Measurements from ENCODE around the gene IGF1R.
A peak's percentile ranks its signal among the peaks of the same experiment; 100 is the strongest.

Gene IGF1R

GRCh38 chr15:98717942-98718341, 69.6 kb downstream of the IGF1R start:
- no peaks in the 10 kb centered on the region for H3K27me3 ChIP-seq (ENCODE audit: control insufficient read depth, insufficient read depth, low read length)
- H3K9me3 ChIP-seq (ENCODE audit: control insufficient read depth, low read length) = no peaks in the 10 kb centered on the region
- peaks cover 33% of the 10 kb centered on the region for H3K4me1 ChIP-seq (ENCODE audit: control insufficient read depth, insufficient read depth, low read length)
- no peaks in the 10 kb centered on the region for H3K36me3 ChIP-seq (ENCODE audit: control insufficient read depth, insufficient read depth, low read length)
- no peak overlapping the region for H3K9ac ChIP-seq (ENCODE audit: low read length)
- no peak overlapping the region for H3K4me3 ChIP-seq (ENCODE audit: low read length)

- peaks cover 33% of the 10 kb centered on the region for H3K4me1 ChIP-seq (ENCODE audit: control insufficient read depth, insufficient read depth, low read length)
- no peaks in the 10 kb centered on the region for H3K27me3 ChIP-seq (ENCODE audit: control insufficient read depth, insufficient read depth, low read length)
- no peak overlapping the region for H3K4me3 ChIP-seq (ENCODE audit: low read length)
- H3K9ac ChIP-seq (ENCODE audit: low read length) = no peak overlapping the region
- H3K36me3 ChIP-seq (ENCODE audit: control insufficient read depth, insufficient read depth, low read length) = no peaks in the 10 kb centered on the region
- H3K9me3 ChIP-seq (ENCODE audit: control insufficient read depth, low read length) = no peaks in the 10 kb centered on the region
Observed at GRCh38 chr15:98718426-98719136, 70.2 kb downstream of the IGF1R start.

- no peak overlapping the region for H3K9ac ChIP-seq (ENCODE audit: low read length)
- no peaks in the 10 kb centered on the region for H3K27me3 ChIP-seq (ENCODE audit: control insufficient read depth, insufficient read depth, low read length)
- no peak overlapping the region for H3K4me3 ChIP-seq (ENCODE audit: low read length)
- H3K36me3 ChIP-seq (ENCODE audit: control insufficient read depth, insufficient read depth, low read length) = no peaks in the 10 kb centered on the region
- H3K4me1 ChIP-seq (ENCODE audit: control insufficient read depth, insufficient read depth, low read length) = peaks cover 31% of the 10 kb centered on the region
- no peaks in the 10 kb centered on the region for H3K9me3 ChIP-seq (ENCODE audit: control insufficient read depth, low read length)
Observed at GRCh38 chr15:98719137-98719740, 70.9 kb downstream of the IGF1R start.

- Histone ChIP-seq H3K9me3 (ENCODE audit: control insufficient read depth, low read length) (no peaks in the 10 kb centered on the region), H3K9ac (ENCODE audit: low read length) (no peak overlapping the region), H3K36me3 (ENCODE audit: control insufficient read depth, insufficient read depth, low read length) (no peaks in the 10 kb centered on the region), H3K4me1 (ENCODE audit: control insufficient read depth, insufficient read depth, low read length) (peaks cover 38% of the 10 kb centered on the region), H3K4me3 (ENCODE audit: low read length) (no peak overlapping the region), H3K27me3 (ENCODE audit: control insufficient read depth, insufficient read depth, low read length) (no peaks in the 10 kb centered on the region)
Observed at GRCh38 chr15:98720031-98720430, 71.7 kb downstream of the IGF1R start.

- no peaks in the 10 kb centered on the region for H3K9me3 ChIP-seq (ENCODE audit: control insufficient read depth, low read length)
- no peaks in the 10 kb centered on the region for H3K27me3 ChIP-seq (ENCODE audit: control insufficient read depth, insufficient read depth, low read length)
- no peak overlapping the region for H3K9ac ChIP-seq (ENCODE audit: low read length)
- H3K4me1 ChIP-seq (ENCODE audit: control insufficient read depth, insufficient read depth, low read length) = peaks cover 45% of the 10 kb centered on the region
- no peak overlapping the region for H3K4me3 ChIP-seq (ENCODE audit: low read length)
- H3K36me3 ChIP-seq (ENCODE audit: control insufficient read depth, insufficient read depth, low read length) = no peaks in the 10 kb centered on the region
Observed at GRCh38 chr15:98720577-98721565, 72.5 kb downstream of the IGF1R start.

- Histone ChIP-seq H3K9me3 (ENCODE audit: control insufficient read depth, low read length) (no peaks in the 10 kb centered on the region), H3K4me1 (ENCODE audit: control insufficient read depth, insufficient read depth, low read length) (peaks cover 58% of the 10 kb centered on the region), H3K27me3 (ENCODE audit: control insufficient read depth, insufficient read depth, low read length) (no peaks in the 10 kb centered on the region), H3K4me3 (ENCODE audit: low read length) (no peak overlapping the region), H3K36me3 (ENCODE audit: control insufficient read depth, insufficient read depth, low read length) (no peaks in the 10 kb centered on the region), H3K9ac (ENCODE audit: low read length) (no peak overlapping the region)
Observed at GRCh38 chr15:98722209-98722608, 73.9 kb downstream of the IGF1R start.

GRCh38 chr15:98722645-98723044, 74.3 kb downstream of the IGF1R start:
- no peak overlapping the region for H3K9ac ChIP-seq (ENCODE audit: low read length)
- H3K4me3 ChIP-seq (ENCODE audit: low read length) = no peak overlapping the region
- no peaks in the 10 kb centered on the region for H3K27me3 ChIP-seq (ENCODE audit: control insufficient read depth, insufficient read depth, low read length)
- H3K36me3 ChIP-seq (ENCODE audit: control insufficient read depth, insufficient read depth, low read length) = no peaks in the 10 kb centered on the region
- H3K9me3 ChIP-seq (ENCODE audit: control insufficient read depth, low read length) = no peaks in the 10 kb centered on the region
- H3K4me1 ChIP-seq (ENCODE audit: control insufficient read depth, insufficient read depth, low read length) = peaks cover 62% of the 10 kb centered on the region

- Histone ChIP-seq H3K4me1 (ENCODE audit: control insufficient read depth, insufficient read depth, low read length) (peaks cover 64% of the 10 kb centered on the region), H3K27me3 (ENCODE audit: control insufficient read depth, insufficient read depth, low read length) (no peaks in the 10 kb centered on the region), H3K9me3 (ENCODE audit: control insufficient read depth, low read length) (no peaks in the 10 kb centered on the region), H3K36me3 (ENCODE audit: control insufficient read depth, insufficient read depth, low read length) (no peaks in the 10 kb centered on the region), H3K4me3 (ENCODE audit: low read length) (no peak overlapping the region), H3K9ac (ENCODE audit: low read length) (no peak overlapping the region)
Observed at GRCh38 chr15:98723195-98723594, 74.9 kb downstream of the IGF1R start.

- Histone ChIP-seq H3K36me3 (ENCODE audit: control insufficient read depth, insufficient read depth, low read length) (no peaks in the 10 kb centered on the region), H3K27me3 (ENCODE audit: control insufficient read depth, insufficient read depth, low read length) (no peaks in the 10 kb centered on the region), H3K4me3 (ENCODE audit: low read length) (no peak overlapping the region), H3K9ac (ENCODE audit: low read length) (peak overlapping the region; percentile 36), H3K9me3 (ENCODE audit: control insufficient read depth, low read length) (no peaks in the 10 kb centered on the region), H3K4me1 (ENCODE audit: control insufficient read depth, insufficient read depth, low read length) (peaks cover 64% of the 10 kb centered on the region)
Observed at GRCh38 chr15:98724048-98724447, 75.7 kb downstream of the IGF1R start.

GRCh38 chr15:98724494-98724893, 76.2 kb downstream of the IGF1R start:
- peak overlapping the region; percentile 35 for H3K4me3 ChIP-seq (ENCODE audit: low read length)
- peaks cover 63% of the 10 kb centered on the region for H3K4me1 ChIP-seq (ENCODE audit: control insufficient read depth, insufficient read depth, low read length)
- peak overlapping the region; percentile 36 for H3K9ac ChIP-seq (ENCODE audit: low read length)
- H3K9me3 ChIP-seq (ENCODE audit: control insufficient read depth, low read length) = no peaks in the 10 kb centered on the region
- no peaks in the 10 kb centered on the region for H3K27me3 ChIP-seq (ENCODE audit: control insufficient read depth, insufficient read depth, low read length)
- H3K36me3 ChIP-seq (ENCODE audit: control insufficient read depth, insufficient read depth, low read length) = no peaks in the 10 kb centered on the region

GRCh38 chr15:98725874-98726273, 77.5 kb downstream of the IGF1R start:
- no peak overlapping the region for H3K9ac ChIP-seq (ENCODE audit: low read length)
- H3K27me3 ChIP-seq (ENCODE audit: control insufficient read depth, insufficient read depth, low read length) = no peaks in the 10 kb centered on the region
- H3K9me3 ChIP-seq (ENCODE audit: control insufficient read depth, low read length) = no peaks in the 10 kb centered on the region
- no peaks in the 10 kb centered on the region for H3K36me3 ChIP-seq (ENCODE audit: control insufficient read depth, insufficient read depth, low read length)
- H3K4me3 ChIP-seq (ENCODE audit: low read length) = no peak overlapping the region
- peaks cover 63% of the 10 kb centered on the region for H3K4me1 ChIP-seq (ENCODE audit: control insufficient read depth, insufficient read depth, low read length)
